Endodermal cell (in vitro differentiated cells): ENCODE measurements around the gene ITGA2. TPM values are rescaled to one million over a fixed set of nuclear protein-coding genes. Genes with fewer than 3 reads are reported as not detected.

Experiments used
- DNase-seq: peaks from one replicate; pipeline ENCODE4 v3.0.0-alpha.2; 2017
- H3K27ac ChIP-seq: 2 replicates; pipeline ENCODE4 v1.5.1; 2013; ENCODE audit warnings: mild to moderate bottlenecking, low read depth, low read length, moderate library complexity
- H3K27me3 ChIP-seq: 2 replicates; pipeline ENCODE4 v1.6.1; 2013; ENCODE audit warnings: mild to moderate bottlenecking, low read length, moderate library complexity; ENCODE audit not compliant: insufficient read depth, control insufficient read depth, poor library complexity, severe bottlenecking
- H3K36me3 ChIP-seq: 2 replicates; pipeline ENCODE4 v1.7.0; 2013; ENCODE audit warnings: mild to moderate bottlenecking, low read length, moderate library complexity; ENCODE audit not compliant: control insufficient read depth, insufficient read depth
- H3K4me1 ChIP-seq: one replicate; pipeline ENCODE4 v1.7.0; 2013; ENCODE audit warnings: low read length; ENCODE audit not compliant: control insufficient read depth, insufficient read depth
- H3K4me3 ChIP-seq: 2 replicates; pipeline ENCODE4 v1.5.1; 2013; ENCODE audit warnings: mild to moderate bottlenecking, low read length, moderate library complexity
- H3K9ac ChIP-seq: 2 replicates; pipeline ENCODE4 v1.6.1; 2013; ENCODE audit warnings: mild to moderate bottlenecking, low read length, moderate library complexity; ENCODE audit not compliant: poor library complexity, severe bottlenecking; ENCODE audit errors: extremely low read depth
- H3K9me3 ChIP-seq: 2 replicates; pipeline ENCODE4 v1.6.1; 2013; ENCODE audit warnings: mild to moderate bottlenecking, low read length, moderate library complexity; ENCODE audit not compliant: control insufficient read depth
- H3K27ac Mint-ChIP-seq: 2 replicates; pipeline ENCODE4 v1.8.0; 2020; ENCODE audit warnings: mixed read lengths
- H3K27me3 Mint-ChIP-seq: 2 replicates; pipeline ENCODE4 v1.8.0; 2021; ENCODE audit warnings: mild to moderate bottlenecking, mixed read lengths; ENCODE audit not compliant: insufficient read depth
- H3K36me3 Mint-ChIP-seq: 2 replicates; pipeline ENCODE4 v1.8.0; 2020; ENCODE audit warnings: low read depth, mixed read lengths
- H3K4me1 Mint-ChIP-seq: 2 replicates; pipeline ENCODE4 v1.8.0; 2020; ENCODE audit warnings: mixed read lengths
- H3K4me3 Mint-ChIP-seq: 2 replicates; pipeline ENCODE4 v1.8.0; 2020; ENCODE audit warnings: mild to moderate bottlenecking, moderate library complexity, mixed read lengths
- H3K9me3 Mint-ChIP-seq: 2 replicates; pipeline ENCODE4 v1.8.0; 2020; ENCODE audit warnings: mild to moderate bottlenecking, mixed read lengths
- WGBS, 2 experiments: methylation state at CpG; one replicate each; pipeline versions ENCODE4 v1.1.5 to v1.1.7; 2013; ENCODE audit warnings: missing lambda C conversion rate in 2 of 2, mixed read lengths in 1 of 2; ENCODE audit not compliant: insufficient coverage in 1 of 2, insufficient read length in 1 of 2; 5-methylcytosine and 5-hydroxymethylcytosine counted together
- total RNA-seq, 2 donors: library from RNA; stranded (reverse); fragmentation: NEBNext Ultra II Directional in 1 of 2; extraction: Animal tissue kit (Norgen Biotek cat#: 25700) in 1 of 2; gene quantifications; 2 replicates in 1 of 2; 3 replicates in 1 of 2; pipeline ENCODE4 v1.2.1, GENCODE V29; 2021
- TF ChIP-seq, protein P1 (sequence below): fragments of 200-600 bp; sonication (generic); conservative IDR thresholded peaks from 2 replicates; pipeline ENCODE4 v1.5.0; 2021; ENCODE audit warnings: antibody characterized with exemption, mild to moderate bottlenecking

The ITGA2 gene
- total RNA-seq, 2 donors from 2014 or later = 1.3 to 4.0 TPM

DNA sequence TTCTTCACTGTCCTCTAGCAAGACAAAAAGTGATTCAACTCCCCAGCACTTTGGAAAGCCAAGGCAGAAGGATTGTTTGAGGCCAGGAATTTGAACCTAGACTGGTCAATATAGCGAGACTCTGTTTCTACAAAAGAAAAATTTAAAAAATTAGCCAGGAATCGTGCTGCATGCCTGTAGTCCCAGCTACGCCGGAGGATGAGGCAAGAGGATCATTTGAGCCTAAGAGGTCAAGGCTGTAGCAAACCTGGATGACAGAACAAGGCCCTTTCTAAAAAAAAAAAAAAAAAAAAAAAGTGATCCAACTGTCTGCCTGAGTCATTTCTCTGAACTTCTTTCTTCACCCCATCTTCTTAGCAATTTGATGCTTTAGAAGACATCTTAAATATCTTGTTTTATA, 12.4 kb downstream of the ITGA2 start:
- Histone ChIP-seq H3K9me3 (no peaks in the 10 kb centered on the region), H3K9ac (no peak overlapping the region), H3K4me1 (no peaks in the 10 kb centered on the region), H3K27me3 (no peaks in the 10 kb centered on the region), H3K4me3 (no peak overlapping the region), H3K27ac (no peak overlapping the region), H3K36me3 (no peaks in the 10 kb centered on the region)
- DNase-seq = no peak
- TF ChIP-seq, protein P1, sequence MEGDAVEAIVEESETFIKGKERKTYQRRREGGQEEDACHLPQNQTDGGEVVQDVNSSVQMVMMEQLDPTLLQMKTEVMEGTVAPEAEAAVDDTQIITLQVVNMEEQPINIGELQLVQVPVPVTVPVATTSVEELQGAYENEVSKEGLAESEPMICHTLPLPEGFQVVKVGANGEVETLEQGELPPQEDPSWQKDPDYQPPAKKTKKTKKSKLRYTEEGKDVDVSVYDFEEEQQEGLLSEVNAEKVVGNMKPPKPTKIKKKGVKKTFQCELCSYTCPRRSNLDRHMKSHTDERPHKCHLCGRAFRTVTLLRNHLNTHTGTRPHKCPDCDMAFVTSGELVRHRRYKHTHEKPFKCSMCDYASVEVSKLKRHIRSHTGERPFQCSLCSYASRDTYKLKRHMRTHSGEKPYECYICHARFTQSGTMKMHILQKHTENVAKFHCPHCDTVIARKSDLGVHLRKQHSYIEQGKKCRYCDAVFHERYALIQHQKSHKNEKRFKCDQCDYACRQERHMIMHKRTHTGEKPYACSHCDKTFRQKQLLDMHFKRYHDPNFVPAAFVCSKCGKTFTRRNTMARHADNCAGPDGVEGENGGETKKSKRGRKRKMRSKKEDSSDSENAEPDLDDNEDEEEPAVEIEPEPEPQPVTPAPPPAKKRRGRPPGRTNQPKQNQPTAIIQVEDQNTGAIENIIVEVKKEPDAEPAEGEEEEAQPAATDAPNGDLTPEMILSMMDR = no peak
- Mint-ChIP-seq H3K27ac (no peak overlapping the region), H3K9me3 (no peaks in the 10 kb centered on the region), H3K36me3 (no peaks in the 10 kb centered on the region), H3K4me1 (no peaks in the 10 kb centered on the region), H3K27me3 (no peaks in the 10 kb centered on the region), H3K4me3 (no peak overlapping the region)
- 94 to 100% methylated on average over 4 of the region's 4 CpGs for WGBS, 2 experiments

DNA sequence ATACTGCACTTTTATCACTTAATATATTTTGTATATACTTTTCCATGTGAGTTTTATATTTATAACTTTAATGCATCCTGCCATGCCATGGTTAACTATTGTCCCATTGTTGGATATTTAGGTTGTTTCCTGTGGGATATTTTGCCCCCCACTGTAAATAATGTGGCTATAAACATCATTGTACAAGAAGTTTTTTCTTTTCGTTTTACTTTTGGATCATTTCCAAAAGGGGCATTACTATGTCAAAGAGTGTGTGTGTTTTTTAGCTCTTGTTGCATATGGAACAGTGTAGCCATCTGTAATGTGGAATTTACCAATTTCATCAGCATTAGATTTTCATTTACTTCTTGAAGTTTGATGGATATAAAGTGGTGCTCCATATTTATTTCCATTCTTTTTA, 13.3 kb downstream of the ITGA2 start:
- Histone ChIP-seq H3K9ac (no peak overlapping the region), H3K4me3 (no peak overlapping the region), H3K36me3 (no peaks in the 10 kb centered on the region), H3K4me1 (no peaks in the 10 kb centered on the region), H3K27me3 (no peaks in the 10 kb centered on the region), H3K27ac (no peak overlapping the region), H3K9me3 (no peaks in the 10 kb centered on the region)
- no peak for DNase-seq
- H3K4me1 Mint-ChIP-seq = no peaks in the 10 kb centered on the region
- WGBS, 2 experiments = 78% methylated on average over 1 of the region's 1 CpG; no CpG with 5 or more reads in 1 of the 2 experiments
- no peaks in the 10 kb centered on the region for H3K9me3 Mint-ChIP-seq
- TF ChIP-seq, protein P1 = no peak
- H3K4me3 Mint-ChIP-seq = no peak overlapping the region
- no peak overlapping the region for H3K27ac Mint-ChIP-seq
- H3K36me3 Mint-ChIP-seq = no peaks in the 10 kb centered on the region
- H3K27me3 Mint-ChIP-seq = no peaks in the 10 kb centered on the region

DNA sequence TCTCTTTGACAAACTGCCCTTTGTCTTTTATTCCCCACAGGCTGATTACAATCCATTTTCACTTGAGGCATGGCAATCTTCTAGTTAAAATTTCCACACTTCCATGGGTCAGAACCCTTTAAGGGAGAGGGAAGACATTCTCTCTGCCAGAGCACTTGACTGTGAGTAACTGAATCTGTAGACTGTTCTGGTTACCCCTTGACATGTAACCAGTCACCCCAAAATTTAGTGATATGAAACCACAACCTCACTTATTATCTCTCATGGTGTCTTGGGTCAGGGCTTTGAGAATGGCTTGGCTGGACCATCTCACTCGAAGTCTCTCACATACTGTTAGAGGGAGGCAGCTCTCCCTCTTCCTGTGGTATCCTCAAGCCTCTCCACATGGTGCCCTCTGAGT, 14.0 kb downstream of the ITGA2 start:
- Mint-ChIP-seq H3K4me3 (no peak overlapping the region), H3K4me1 (no peaks in the 10 kb centered on the region), H3K36me3 (no peaks in the 10 kb centered on the region), H3K27me3 (no peaks in the 10 kb centered on the region), H3K9me3 (no peaks in the 10 kb centered on the region), H3K27ac (no peak overlapping the region)
- Histone ChIP-seq H3K27me3 (no peaks in the 10 kb centered on the region), H3K4me3 (no peak overlapping the region), H3K36me3 (no peaks in the 10 kb centered on the region), H3K9ac (no peak overlapping the region), H3K9me3 (no peaks in the 10 kb centered on the region), H3K27ac (no peak overlapping the region), H3K4me1 (no peaks in the 10 kb centered on the region)
- TF ChIP-seq, protein P1 = no peak
- WGBS, 2 experiments = 95% methylated on average over 1 of the region's 1 CpG; no CpG with 5 or more reads in 1 of the 2 experiments
- no peak for DNase-seq
